GM18507 (cell line): ENCODE measurements around the gene TBX15.

ENCODE experiments used
- DNase-seq: peaks from one replicate; pipeline ENCODE4 v3.0.0; 2011; ENCODE audit warnings: low read depth; ENCODE audit not compliant: insufficient read length; ENCODE audit errors: extremely low spot score
- FAIRE-seq: peaks from 2 replicates; lab custom pipeline; 2011; peaks lifted over from hg19 to GRCh38; lab: Jason Lieb, UNC

Gene TBX15

DNA sequence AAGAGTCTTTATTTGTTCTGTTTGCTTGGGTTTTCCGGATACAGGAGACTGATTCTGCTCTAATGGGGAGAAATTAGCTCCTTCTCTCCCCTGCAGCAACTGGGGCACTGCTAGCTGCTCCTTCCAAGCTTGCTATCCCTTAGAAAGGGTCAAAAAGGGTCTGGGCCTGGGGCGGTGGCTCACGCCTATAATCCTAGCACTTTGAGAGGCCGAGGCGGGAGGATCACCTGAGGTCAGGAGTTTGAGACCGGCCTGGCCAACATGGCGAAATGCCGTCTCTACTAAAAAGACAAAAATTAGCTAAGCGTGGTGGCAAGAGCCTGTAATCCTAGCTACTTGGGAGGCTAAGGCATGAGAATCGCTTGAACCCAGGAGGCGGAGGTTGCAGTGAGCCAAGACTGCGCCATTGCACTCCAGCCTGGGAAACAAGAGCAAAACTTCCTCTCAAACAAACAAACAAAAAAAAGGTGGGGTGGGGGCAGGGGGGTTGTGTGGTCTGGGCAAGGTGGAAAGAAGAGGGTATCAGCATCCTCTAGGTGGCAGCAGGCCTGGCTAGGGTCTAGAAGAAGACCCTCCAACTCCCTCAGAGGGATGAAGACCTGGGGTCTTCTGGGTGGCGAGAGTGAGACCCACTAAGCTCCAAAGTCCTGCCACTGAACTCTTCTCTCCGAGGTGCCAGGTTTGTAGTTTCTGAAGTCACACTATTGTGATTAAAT, 15.4 kb upstream of the TBX15 start:
- no peak for DNase-seq
- no peak for FAIRE-seq

DNA sequence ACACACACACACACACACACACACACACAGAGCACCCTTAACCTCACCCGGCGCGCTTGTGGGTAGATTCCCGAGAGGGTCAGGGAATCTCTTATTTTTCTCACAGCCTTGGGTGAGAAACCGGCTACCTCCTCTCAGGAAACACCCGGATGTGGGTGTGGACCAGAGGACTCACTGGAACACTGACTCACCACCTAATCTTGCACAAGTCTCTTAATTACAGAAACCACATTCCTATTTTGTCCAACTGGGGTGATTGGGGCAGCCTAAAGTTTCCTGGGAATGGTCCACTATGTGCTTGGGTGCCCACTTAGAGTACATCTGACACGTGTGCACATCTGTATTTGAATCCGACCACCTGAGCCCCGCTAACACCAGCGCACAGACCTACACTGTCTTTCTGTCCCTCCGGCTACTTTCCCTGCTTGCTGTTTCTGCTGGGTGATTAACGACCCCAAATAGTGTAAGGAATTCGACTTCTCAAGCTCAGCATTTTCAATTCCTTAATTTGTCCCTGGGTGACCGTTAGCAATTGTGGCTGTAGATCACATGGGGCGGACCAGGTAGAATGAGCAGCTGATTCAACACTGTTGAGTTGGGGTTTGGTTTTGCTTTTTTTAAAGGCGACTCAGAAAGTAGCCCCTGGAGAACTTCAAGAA, 14.0 kb upstream of the TBX15 start:
- FAIRE-seq: peak; percentile 52

DNA sequence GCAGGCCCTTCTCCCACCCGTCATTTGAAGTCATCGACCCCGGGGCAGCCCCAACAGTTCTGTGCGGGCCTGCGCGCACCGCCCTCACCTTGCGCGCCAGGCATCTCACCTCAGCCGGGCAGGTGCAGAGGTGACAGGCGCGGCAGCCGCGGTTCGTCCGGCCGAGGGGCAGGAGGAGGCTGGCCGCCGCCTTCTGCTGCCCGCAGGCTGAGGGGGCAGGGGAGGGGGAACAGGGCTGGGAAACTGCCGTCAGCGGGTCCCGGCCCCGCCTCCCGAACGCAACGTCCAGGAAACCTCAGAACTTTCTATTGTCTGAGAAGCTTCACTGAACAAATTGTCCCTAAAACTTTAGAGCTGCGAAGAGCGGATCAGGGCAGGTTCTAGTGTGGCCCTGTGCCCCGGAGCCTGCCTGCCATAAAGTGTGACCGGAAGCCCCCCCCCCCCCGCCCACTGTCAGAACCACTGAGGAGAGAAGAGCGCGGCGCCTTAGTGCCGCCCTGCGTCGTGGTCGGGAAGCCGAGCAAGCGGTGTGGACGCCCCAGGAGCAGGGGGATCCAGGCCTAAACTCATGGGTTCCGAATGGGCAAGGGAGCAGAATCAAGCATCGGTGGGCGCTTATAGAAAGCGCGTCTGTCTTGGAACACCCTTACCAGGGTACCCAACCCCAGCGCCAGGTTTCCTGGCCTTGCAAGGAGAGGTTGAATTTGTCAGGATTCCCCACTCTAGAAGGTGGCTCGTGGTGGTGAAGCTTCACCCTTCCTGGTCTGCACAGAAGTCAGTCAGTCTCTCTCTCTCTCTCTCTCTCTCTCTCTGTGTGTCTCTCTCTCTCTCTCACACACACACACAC, 13.3 kb upstream of the TBX15 start:
- no peak for DNase-seq
- peak; percentile 63 for FAIRE-seq

More for the DNA sequence above, 14.0 kb upstream of the TBX15 start:
- DNase-seq: no peak

DNA sequence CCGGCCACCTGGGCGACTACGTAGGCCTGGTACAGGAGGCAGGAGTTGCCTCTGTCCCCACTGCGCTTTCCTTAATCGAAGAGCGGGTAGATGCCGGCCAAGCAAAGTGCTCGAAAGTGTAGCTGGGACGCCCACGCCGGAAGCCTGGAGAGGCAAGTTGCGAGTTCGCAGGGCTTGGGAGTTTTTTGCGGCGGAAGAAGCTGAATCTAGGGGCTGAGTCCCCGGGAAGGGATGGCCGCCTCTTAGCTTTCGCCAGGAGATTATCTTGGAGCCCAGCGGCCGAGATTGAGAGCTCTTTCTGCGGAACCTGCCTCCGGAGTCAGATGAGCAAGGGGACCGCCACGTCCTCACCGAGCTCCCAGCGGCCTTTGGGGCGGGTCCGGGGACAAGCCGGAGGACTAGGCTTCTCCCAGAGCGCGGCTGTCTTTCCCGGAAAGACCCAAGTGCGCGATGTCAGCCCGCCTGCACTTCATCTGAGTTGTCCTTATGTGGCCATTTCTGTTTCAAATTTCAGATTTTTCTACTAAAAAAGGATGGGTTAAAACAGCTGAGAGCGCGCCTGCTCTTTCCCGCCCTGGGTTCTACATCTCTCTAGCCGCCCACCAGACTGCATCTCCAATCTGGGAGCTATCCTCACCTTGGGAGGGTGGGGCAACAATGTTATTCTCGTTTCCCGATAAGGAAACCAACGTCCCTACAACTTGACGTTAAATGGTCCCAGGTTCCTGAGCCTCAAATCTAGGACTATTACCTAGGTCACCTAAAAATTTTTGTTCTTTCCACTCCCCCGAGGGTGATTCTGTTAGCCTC, 12.4 kb upstream of the TBX15 start:
- DNase-seq: no peak
- FAIRE-seq: no peak

DNA sequence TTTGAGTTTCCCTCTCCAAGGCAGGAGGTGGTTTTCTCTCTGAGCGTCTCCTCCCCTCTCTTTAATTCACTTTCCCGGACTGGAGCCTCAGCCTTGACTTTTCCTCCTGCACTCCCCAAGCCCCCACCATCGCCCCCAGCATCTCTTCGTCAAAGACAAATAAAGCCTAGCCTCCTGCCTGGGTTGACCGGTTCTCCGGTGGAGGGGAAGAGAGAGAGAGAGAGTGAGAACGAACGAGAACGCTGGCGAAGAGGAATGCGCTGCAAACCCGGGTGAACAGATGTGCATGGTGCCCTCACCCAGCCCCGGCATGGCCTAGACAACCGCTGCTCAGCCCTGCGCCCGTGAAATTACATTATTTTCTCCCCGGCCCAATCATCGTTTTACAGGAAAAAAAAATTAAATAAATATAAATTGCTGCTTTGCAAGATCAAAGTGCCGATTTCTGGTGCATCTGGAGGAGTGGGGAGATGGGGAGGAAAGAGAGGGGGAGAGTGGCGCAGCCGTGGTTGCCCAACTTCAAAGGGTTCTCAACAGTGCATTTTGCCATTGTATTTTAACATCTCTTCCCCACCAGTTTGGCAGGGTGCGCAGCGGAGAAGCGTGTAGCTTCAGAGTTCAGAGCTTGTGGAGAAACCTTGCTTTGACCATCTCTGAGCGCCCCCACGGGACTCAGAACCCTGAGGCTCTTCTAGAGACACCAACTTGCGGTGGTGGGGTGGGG, 11.4 kb upstream of the TBX15 start:
- FAIRE-seq: no peak
- DNase-seq: no peak

DNA sequence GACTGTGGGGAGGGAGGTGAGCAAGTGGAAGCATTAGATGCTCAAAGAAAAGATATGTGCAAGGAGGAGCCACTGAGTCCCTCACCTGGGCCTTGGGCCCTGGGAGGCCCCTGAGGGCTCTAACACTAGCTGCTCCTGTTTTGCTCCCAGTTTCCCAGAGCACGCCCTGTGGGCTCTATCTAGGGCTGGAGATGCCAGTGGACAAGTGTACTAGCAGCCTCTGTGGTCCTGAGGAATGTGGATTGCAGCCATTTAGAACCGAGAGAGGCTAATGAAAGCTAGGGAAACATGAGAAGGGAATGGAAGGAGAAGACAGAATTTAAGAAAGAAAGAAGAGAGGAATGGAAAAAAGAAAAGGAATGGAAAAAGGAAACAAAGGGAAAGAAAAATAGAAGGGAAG, 10.0 kb upstream of the TBX15 start:
- DNase-seq (no peak), FAIRE-seq (no peak)

DNA sequence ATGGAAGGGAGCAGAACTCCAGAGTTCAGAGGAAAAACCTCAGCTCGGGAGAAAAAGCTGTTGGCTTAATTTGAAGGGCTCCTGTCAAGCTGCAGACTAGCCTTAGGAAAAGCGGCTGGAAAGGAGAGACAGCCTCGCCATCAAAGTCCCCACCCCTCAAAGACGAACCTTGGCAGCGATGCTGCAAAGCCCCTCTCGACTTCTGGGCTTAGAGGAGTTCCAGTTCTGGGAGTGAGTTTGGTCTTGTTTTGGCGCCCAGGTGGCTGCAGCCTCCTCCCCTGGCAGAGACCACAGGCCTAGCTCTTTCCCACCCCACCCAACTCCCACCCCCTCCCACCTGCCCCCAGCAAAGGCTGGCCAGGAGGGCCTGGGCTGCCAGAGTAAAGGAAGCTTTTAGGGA, 9.1 kb upstream of the TBX15 start:
- FAIRE-seq (no peak), DNase-seq (no peak)

DNA sequence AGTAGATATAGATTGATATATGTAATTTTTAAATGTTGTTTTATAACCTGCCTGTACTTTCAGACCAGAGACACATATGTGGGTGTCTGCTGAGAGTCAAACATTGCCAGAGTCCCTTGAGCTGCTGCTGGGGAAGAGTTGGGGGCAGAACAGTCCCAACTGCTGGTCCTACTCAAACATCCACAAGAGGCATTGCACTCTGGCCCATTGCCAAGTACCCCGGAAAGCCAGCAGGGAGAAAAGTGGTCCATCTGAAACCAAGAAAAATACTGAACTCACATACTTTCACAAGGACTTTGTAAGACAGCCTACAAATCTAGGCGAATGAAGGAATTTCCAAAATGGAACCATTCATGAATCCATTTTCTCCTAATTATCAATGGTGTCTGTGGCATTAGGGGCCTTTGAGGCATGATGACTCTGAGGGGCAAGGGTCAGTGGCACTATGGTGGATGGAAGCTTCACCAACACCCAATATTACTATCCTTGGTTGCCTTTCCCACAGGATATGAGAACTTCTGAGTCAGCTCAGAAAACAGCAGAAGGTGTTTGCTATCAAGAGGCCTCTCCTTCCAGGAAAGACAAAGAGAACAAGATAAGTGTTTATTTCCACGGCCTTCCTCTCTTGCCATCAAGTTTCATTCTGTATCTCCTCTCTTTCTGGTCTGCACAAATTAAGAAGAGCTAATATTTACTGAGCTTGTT, 7.3 kb upstream of the TBX15 start:
- no peak for DNase-seq
- no peak for FAIRE-seq

DNA sequence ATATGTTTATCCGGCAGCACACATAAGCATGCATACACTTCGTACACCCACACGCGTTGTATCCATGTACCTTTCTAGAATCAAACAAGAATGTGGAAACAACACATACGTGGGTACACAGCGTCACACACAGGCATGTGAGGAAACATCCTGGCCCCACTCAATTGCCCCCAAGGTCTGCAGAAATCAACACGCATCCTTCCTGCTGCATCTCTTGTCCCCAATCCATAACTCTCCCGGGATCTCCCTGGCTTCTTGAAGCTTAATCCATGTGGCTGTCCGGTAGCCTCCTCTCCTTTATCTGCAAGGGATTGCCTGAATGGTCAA, 5.5 kb upstream of the TBX15 start:
- FAIRE-seq: no peak
- no peak for DNase-seq

DNA sequence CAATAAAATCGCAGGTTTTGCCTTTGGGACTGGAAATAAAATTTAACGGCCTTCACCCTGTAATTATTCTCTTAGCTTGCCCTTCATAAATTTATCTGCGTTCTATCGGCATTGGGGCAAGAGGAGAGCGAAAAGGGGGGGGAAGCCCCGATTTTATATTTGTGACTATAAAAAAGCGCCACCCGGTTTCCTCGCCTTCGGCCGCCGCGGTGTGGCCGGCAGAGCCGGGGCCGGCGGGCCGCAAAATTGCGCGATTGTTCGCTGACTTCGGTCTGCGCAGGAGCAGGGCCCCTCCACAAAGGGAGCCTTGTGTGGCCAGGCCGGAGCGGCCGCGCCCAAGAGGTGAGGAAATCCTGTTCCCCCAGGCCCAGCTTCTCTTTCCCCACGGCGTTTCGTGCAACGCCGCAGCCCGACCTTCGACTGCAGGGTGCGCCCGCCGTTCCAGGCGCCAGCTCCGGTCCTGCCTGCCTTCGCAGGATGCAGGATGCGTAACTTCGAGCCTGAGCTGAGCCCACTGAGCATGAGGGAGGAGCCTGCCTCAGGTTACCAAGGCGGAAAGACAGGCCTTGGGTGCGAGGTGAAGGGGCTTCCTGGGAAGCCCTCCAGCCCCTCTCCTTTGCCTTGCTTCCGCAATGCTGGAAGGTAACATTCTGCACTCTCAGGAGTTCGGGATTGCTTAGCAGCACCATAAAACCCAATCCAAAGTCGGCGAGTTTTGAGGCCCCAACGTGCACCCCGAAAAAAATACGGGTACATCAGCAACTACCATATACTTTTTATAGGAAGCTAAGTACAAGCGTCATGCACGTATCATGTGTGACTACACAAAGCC, 4.9 kb upstream of the TBX15 start:
- DNase-seq (no peak), FAIRE-seq (no peak)

DNA sequence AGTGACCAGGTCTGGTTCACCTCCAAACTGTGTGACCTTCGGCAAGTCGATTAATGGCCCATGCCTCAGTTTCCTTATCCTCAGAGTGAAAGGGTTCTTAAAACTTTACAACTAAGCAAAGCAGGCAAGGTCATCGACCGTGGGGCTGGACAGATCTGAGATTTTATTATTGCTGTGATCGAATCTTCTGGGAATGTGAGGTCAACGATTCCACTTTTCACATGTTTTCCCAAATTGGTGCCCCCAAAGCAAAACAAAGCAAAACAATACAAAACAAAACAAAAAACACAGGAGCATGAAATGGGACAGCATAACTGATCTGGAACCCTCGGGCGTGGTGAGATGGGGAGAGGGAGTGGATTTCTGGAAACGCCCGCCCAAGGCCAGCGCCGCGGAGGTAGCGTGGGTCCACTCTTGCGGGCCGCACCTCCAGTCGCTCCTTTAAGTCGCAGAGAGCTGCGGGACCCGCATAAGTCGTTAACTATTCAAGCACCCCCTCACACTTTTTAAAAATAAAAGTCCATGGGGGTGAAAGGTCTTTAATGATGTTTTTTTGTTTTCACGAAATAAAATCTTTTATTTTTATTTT, 4.2 kb upstream of the TBX15 start:
- no peak for FAIRE-seq
- no peak for DNase-seq

DNA sequence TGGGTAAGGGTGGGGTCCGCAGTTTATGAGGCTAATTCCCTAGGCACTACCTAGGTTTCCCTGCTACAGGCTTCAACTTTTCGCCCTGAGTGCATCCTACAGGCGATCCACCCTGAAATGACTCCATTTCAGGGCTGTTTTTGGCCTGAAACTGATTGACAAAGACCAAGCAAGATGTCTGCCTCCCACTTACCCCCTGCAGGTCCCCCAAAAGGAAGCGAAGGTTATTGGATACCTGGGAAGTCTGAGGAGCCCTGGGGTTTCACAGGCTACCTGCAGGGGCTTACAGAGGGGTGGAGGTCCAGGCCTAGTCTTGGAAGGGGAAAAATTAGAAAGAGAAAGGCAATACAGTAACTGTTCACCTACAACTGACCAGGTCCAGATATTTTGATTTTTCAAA, 3.3 kb upstream of the TBX15 start:
- no peak for FAIRE-seq
- DNase-seq: no peak

DNA sequence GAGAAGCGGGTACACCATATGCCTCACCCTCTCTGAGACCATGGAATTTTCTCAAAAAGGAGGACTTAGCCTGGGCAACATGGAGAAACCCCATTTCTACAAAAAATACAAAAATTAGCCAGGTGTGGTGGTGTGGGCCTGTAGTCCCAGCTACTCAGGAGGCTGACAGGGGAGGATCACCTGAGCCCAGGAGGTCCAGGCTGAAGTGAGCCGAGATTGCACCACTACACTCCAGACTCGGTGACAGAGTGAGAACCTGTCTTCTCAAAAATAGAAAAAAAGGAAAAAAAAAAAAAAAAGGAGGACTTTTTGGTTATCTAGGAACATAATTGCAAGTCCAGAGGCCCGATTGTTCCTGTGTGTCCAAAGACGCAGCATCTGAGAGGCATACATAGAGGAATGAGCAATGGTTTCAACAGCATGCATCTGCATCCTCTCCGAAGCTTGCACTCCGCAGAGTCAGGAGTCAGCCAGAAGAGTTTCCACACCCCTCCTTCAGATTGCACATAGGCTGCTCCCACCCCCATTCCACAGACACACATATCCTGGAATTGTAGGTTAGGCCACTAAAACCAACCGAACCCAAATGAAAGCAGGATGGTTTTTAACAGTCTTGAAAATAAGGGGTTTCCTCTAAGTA, 2.5 kb upstream of the TBX15 start:
- DNase-seq (no peak), FAIRE-seq (no peak)

DNA sequence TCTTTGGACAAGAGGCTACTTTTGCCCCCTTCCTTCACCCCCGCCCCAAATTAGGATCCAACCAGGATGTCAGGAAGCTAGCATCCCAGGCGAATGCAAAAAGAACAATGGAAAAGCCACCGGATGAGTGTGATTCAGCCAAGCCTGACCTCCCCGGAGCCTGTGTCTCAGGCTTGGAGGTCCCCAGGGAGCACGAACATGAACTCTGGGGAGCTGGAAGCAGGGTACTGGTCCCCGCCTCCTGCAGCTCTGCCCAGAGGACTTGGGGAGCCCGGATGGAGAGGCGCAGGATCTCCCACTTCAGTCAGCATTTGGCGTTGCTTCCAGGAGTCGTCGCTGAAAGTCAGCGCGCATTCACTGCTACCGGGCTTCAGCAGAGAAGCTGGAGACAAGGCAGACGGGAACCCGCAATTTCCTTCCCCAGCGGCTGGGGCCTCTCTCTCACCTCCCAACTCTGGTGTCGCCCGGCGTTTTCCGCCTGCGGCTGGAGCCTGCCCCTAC, 1.8 kb upstream of the TBX15 start:
- no peak for FAIRE-seq
- no peak for DNase-seq

DNA sequence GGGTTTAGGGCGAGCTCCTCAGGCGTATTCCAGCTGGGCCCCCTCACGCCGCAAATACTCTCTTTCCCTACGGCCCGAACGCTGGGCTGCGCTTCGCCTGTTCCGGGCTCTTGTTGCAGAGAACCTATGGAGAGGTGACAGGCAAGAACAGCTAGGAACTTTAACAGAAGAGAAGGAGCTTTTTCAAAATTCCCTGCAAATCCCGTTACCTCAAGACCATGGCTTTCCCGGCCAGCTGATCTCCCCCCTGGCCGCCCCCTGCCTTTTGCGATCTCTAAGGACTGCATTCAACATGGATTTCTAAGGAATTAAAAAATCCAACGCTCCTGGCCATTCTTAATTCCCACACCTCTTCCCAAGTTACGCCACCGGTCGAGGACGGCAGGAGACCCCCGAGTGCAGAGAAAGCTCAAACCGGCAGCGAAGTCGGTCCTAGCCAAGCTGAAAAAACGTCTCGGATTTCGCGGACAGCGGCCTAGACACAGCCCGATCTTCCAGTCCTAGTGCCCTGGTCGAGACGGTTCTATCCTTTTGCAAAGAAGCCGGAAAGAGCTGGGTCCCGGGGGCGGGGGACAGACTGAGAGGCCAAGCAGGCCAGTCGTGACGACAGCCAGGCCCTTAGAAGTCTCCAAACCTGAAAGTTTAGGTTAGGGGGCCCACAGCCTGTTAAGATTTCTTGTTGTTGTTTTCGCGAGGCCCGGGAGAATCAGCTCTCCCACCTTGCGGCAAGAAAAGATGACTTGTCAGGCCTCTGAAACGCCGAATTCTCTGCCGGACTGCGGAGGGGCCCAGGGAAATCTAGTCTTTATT, 1.1 kb upstream of the TBX15 start:
- FAIRE-seq (no peak), DNase-seq (no peak)
